HG03175 (cell line): ENCODE results near the gene ABI3BP.
"Not testable (repeated sequence)": the region's sequence is repeated elsewhere in the genome, so short reads cannot be mapped to it uniquely, and the experiment has no call there.

Experiments used
- ATAC-seq: cut with Tn5 transposase; IDR thresholded peaks from one replicate; pipeline ENCODE4 v1.9.1; 2021; ENCODE audit warnings: mild to moderate bottlenecking, moderate library complexity; ENCODE audit not compliant: unreplicated experiment

ABI3BP gene

DNA sequence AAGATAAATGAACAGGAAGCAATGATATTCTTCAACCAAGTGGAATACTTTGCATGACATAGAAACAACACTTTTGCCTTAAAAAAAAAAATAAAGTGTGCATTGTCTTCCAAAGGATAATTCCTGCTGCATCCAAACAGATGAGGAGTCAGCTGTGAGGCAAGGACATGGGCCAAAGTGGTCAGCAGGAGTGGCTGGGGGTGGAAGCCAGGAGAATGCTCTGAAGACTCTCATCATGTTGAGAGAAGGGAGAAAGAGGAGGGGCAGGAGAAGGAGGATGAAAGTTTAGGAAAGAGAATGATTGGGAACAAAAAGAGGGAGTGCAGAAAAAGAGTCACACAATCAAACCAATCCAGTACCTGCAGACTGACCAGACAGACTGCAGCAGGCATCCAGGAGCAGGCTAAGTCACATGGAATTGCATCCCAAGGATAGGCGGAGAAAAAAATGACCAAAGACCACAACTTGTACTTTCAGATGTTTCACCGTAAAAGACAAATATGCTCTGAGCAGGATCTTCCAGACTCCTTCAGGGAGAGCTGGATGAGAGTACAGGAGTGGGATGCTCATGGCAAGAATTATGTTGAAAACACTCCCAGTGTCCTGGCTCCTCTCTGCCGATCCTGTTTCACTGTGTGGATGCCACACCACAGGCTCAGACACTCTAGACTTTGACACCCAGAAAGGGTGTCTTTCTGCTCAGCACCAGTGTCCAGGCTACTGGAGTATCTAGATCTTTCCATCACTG lies 11.9 kb downstream of the ABI3BP start:
- no peak for ATAC-seq

GRCh38 chr3:100978011-100978659 lies 15.1 kb downstream of the ABI3BP start:
- no peak for ATAC-seq

DNA sequence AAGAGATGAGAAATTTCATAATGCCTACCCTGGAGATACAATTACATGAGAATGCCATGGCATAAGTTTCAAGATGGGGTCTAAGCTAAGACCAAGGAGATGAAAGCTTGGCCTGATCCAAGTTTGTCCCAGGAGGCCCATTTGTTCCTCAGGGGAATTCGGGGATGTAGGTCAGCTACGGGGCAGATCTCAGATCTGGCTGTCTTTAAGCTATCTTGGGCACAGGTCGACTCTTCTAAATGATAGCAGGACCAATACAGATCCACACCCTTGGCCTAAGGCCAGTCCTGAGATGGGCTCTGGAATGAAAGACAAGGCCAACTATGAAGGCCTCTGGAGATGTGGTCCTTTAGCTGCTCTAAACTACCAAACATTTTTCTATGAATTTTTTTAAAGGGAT lies 16.6 kb downstream of the ABI3BP start:
- ATAC-seq = no peak

DNA sequence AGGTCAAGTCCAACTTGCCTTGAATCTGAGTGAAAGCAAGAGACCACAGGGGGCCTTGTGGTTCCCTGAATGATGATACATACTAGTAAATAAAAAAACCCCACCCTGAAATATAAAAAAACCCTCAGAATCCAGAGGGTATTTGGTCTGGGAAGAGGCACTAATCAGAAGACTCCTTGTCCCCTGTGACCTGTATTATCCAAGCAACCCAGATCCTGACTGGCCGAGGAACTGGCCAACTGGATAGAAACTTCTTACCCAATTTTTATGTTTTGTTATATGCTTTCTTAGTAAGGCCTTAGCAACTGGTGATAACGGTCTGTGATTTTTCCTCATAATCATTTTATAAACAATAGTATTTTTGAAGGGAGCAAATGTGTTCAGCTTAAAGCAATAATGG lies 17.5 kb downstream of the ABI3BP start:
- ATAC-seq = no peak

DNA sequence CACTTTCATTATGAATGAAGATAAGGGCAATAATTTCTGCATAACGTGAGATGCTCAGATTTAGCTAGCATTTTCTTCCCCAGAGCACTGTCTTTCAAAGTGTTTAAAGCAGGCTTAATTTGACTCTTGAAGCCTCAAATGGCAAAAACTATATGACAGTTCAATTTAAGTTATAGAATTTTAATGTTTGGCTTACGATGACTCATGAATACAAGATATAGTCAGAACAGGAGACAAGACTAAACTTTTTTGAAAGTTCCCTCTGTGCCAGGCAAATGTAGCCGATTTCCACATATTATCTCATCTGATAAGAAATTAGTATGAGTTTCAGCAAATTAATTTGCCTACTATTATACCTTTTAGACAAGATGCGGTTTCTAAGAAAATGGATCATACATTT lies 19.6 kb downstream of the ABI3BP start:
- no peak for ATAC-seq

DNA sequence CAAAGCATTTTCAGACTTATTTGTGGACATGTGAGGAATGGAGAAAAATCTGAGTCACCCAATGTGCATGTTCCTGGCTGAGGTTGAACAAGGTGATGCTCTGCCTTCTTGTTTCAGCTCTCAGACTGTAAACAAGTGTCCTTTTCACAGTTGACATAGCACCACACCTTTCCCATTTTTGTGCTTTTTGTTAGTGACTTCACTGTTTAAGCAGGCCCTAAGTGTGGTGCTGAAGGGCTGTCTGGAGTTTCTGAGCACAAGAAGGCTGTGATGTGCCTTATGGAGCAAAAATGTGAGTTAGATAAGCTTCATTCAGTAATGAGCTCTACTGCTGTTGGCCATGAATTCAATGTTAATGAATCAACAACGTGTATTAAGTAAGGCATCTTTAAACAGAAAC lies 20.4 kb downstream of the ABI3BP start:
- ATAC-seq = no peak

- ATAC-seq = no peak
Observed at GRCh38 chr3:100972301-100972844, 20.8 kb downstream of the ABI3BP start.

DNA sequence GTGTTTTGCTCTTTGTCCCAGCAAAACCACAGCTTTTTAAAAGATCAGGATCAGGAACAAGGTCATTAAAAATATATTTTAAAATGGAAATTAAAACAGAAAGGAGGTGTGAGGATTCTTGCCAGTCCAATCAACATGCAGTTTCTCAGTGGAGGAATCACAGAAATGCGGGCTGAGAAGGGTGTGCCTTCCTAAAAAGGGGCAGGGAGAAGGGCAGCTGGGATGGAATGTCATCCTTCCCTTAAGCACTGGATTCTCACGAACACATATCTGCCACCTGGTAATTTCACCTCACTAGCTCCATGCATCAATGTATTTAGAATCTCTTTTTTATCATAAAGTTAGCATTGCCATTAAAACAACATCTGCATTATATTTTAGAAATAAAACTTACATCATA lies 21.4 kb downstream of the ABI3BP start:
- no peak for ATAC-seq

GRCh38 chr3:100970477-100970990 lies 22.7 kb downstream of the ABI3BP start:
- ATAC-seq = no peak

DNA sequence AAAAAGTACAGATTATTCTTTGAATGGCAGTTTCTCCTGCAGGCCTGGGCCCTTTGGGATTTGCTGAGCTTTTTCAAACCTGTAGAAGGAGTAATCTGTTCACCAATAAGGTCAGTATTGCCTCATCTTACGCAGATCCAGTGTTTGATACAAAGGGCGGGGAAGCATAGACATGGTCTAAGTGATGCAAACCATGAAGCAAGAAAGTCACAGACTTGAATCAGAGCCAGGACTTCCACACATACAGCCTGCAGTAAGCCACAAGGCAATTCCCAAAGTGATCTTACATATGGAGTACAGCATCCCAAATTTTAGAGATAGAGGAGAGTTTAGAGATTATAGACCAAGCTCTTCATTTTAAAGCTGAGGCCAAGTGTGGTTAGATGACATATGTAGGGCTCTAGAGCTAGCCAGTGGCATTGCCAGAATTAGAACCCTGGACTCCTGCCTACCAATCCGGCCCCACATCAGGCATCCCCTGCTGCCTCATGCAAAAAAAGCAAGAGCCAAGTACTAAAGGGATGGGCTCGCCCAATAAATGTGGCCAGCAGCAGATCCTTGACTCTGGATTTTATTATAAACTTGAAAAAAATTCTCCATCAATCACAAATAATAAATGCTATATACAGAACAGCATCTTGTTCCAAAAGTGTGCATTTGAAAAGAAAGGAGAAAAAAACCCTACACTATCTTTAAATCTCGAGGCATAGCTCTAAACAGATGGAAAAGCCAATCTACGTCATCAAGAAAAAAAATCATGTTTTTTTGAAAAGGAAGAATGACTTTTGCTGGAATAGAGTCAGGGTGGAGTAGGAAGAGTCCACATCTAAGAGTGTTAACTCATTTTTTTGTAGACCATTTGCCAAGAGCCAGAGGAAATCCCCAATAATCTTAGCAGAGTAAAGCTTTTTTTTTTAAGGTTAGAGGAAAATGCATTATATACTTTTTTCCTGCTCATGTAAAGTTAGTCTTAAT lies 24.0 kb downstream of the ABI3BP start:
- ATAC-seq = no peak

- no peak for ATAC-seq
Observed at GRCh38 chr3:100966807-100967206, 26.4 kb downstream of the ABI3BP start.

DNA sequence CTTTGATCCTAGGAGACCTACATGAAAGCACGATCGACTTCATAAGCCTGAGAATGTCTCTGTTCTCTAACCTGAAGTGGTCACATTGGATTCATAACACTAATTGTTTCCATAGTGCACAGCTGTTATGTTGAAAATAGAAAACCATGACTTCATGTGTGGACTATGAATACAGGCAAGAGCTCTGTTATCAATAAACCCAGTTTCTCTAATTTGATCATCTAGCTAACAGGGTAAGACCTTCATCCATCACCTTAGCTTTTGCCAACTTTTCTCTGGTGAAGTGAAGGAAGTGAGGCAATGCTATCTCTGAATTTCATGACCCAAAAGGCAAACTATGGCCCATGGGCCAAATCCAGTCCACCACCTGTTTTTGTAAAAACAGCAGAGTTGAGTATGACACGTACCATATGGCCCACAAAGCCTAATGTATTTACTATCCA lies 27.2 kb downstream of the ABI3BP start:
- no peak for ATAC-seq

DNA sequence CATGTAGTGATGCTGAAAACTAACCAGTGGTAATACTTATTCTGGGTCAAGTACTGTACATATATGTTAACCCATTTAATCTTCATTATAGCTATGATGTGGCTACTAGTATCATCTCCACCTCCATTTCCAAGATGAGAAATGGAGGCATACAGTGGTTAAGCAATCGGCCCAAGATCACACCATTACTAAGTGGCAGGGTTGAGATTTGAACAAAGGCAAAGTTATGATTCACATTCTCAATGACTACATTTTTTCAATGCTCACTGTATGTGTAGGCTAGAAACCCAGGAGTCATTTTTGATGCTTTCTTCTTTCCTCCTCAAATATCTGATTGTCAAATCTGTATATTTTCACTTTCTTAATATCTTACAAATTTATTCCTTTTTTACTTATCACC lies 30.2 kb downstream of the ABI3BP start:
- no peak for ATAC-seq

DNA sequence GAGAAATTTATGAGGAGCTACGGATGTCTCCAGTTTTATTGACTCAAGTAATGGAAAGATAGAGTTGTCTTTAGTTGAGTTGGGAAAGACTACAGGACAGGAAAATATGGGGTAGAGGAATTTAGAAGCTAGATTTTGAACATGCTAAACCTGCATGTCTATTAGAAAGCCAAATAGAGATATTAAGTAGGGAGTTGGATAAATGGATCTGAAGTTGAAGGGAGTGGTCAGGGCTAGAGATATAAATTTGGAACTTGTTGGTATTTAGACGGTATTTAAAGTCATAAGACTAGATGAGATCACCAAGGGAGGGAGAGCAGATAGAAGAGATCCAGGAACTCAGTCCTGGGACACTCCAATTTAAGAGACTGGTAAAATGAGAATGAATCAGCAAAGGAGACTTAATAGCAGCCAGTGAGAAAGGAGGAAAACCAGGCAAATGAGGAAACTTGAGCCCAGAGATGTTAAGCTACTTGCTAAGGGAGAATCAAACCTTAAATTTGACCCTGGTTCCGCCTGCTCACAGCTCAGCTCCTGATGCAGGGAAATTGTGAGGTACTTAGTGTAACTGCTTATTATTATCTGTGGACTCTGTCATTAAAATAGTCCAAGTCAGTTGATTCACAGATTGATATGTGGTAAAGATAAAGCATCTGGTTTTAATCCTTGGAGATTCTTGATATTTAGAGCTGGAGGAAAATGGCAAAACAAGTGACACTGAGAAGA lies 35.8 kb downstream of the ABI3BP start:
- no peak for ATAC-seq

DNA sequence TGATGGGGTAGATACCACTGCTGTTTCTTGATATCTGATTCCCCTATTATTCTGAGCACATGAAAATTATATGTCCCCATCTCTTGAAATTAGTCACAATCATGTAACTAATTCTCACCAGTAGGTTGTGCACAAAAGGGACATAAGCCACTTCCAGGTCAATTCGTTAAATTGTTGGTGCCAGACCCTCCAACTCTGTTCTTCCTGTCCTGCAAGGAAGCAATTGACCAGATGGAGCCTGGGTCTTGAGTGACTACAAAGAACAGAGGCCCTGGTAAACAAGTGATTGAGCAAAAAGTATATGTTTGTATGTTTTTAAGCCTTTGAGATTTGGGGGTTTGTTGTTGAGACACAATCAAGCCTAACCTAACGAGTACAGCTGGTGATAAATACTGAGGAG lies 36.9 kb downstream of the ABI3BP start:
- no peak for ATAC-seq

DNA sequence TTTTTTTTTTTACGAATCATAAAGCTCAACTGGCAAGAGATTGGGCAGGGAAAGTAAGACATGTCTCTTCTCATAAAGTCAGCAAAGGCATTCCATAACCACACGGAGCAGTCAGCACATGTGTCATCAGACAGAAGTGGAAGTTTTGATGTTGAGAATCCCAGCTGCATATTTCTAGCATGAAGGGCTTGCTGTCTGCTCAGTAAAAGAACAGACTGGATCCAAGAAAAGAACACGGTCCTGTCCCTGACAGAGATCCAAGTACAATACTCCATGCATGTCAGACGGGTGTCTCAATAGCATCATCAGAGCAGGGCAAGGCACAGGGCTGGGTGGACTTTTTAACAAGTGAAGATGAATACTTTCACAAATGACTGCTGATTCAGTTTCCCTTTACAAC lies 38.2 kb downstream of the ABI3BP start:
- no peak for ATAC-seq

GRCh38 chr3:100954199-100954935 lies 38.9 kb downstream of the ABI3BP start:
- ATAC-seq = no peak

GRCh38 chr3:100953103-100953502 lies 40.1 kb downstream of the ABI3BP start:
- no peak for ATAC-seq

DNA sequence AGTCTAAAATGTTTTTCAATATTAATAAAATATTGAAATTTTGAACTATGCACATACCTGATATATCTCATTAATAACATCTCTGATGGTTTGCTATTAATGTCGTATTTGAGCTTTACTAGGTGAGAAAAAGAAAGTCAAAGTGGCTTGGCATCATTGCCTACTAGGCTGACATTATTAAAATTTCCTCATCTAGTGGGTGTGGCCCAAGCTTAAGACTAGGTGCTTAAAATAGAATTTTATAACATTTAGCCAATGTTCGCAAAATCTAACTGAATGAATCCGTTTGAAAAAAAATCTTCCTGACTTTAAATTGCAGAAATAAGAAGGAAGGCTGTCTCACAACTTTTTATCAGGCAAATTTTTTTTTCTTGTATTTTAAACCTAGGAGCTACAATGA lies 46.1 kb downstream of the ABI3BP start:
- no peak for ATAC-seq

DNA sequence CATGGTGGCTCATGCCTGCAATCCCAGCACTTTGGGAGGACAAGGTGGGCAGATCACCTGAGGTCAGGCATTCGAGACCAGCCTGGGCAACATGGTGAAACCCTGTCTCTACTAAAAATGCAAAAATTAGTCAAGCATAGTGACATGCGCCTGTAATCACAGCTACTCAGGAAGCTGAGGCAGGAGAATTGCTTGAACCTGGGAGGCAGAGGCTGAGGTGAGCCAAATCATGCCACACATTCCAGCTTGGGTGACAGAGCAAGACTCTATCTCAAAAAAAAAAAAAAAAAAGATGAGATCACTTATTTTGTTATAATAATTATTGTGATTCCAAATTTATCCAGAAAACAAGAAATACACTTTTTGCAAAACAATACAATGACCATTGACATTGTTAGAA lies 47.1 kb downstream of the ABI3BP start:
- ATAC-seq = not testable (repeated sequence)
